Endothelial cell of umbilical vein (primary cell): ENCODE data around the gene DVL1. TPM values are rescaled to one million over a fixed set of nuclear protein-coding genes. Genes with fewer than 3 reads are reported as not detected.

Source experiments
- BruUV-seq: library from RNA; stranded (reverse); fragments of 400-500 nt; replicated peaks from 2 replicates; lab custom pipeline; 2021; lab: Mats Ljungman, UMichigan
- CTCF ChIA-PET: fragments of 300-600, 350-600 bp; sonication (Branson Sonifier 250); formaldehyde crosslinking; loops from one replicate; lab custom pipeline; 2021; ENCODE audit warnings: antibody characterized with exemption, inconsistent platforms; lab: Charles Lee
- POLR2A ChIA-PET: fragments of 300-600, 350-600 bp; sonication (Branson Sonifier 250); formaldehyde crosslinking; loops from one replicate; lab custom pipeline; 2021; ENCODE audit warnings: antibody characterized with exemption, inconsistent platforms; lab: Charles Lee
- DNase-seq: peaks from one replicate; pipeline ENCODE4 v3.0.0-alpha.2; 2011; ENCODE audit warnings: low read depth, low spot score
- FAIRE-seq: peaks from 2 replicates; lab custom pipeline; 2011; peaks lifted over from hg19 to GRCh38; lab: Jason Lieb, UNC
- H2AFZ ChIP-seq: 2 replicates; pipeline ENCODE4 v1.6.0; 2012; ENCODE audit warnings: low read depth, low read length, control low read depth, inconsistent platforms
- H3K27ac ChIP-seq: 2 replicates; pipeline ENCODE4 v1.5.1; 2011; ENCODE audit warnings: low read depth, mild to moderate bottlenecking, control low read depth, low read length, moderate library complexity; ENCODE audit not compliant: insufficient read depth
- H3K27me3 ChIP-seq, 2 experiments: 2 replicates each; pipeline versions ENCODE4 v1.6.0 to v1.6.1; 2011; ENCODE audit warnings: low read length in 2 of 2, mixed read lengths in 1 of 2; ENCODE audit not compliant: control insufficient read depth in 2 of 2, insufficient read depth in 2 of 2
- H3K36me3 ChIP-seq, 2 experiments: 2 replicates in 1 of 2; 3 replicates in 1 of 2; pipeline ENCODE4 v1.5.1; 2011; ENCODE audit warnings: low read length in 2 of 2, mild to moderate bottlenecking in 1 of 2, moderate library complexity in 1 of 2; ENCODE audit not compliant: control insufficient read depth in 2 of 2, insufficient read depth in 2 of 2; ENCODE audit errors: extremely low read depth in 1 of 2
- H3K4me1 ChIP-seq: 3 replicates; pipeline ENCODE4 v1.5.1; 2011; ENCODE audit warnings: mild to moderate bottlenecking, low read length; ENCODE audit not compliant: control insufficient read depth, insufficient read depth; ENCODE audit errors: extremely low read depth
- H3K4me2 ChIP-seq: 2 replicates; pipeline ENCODE4 v1.6.1; 2011; ENCODE audit warnings: low read length, control low read depth, mixed read lengths; ENCODE audit not compliant: insufficient read depth
- H3K4me3 ChIP-seq, 3 experiments: fragments of 200-600 bp in 1 of 3; sonication (generic), shearing (Covaris generic) in 1 of 3; replicated peaks in 1 of 3; 2 replicates each; pipeline ENCODE4 v1.5.1; 2011 to 2016; ENCODE audit warnings: control low read depth in 3 of 3, low read length in 3 of 3, mild to moderate bottlenecking in 2 of 3, inconsistent platforms in 1 of 3, low read depth in 1 of 3, moderate library complexity in 1 of 3; ENCODE audit not compliant: insufficient read depth in 1 of 3
- H3K79me2 ChIP-seq: 2 replicates; pipeline ENCODE4 v1.6.0; 2012; ENCODE audit warnings: low read length, inconsistent platforms; ENCODE audit not compliant: control insufficient read depth, insufficient read depth
- H3K9ac ChIP-seq: replicated peaks from 2 replicates; pipeline ENCODE3; 2011; ENCODE audit warnings: low read length, control low read depth; ENCODE audit not compliant: insufficient read depth; ENCODE audit errors: extremely low read depth
- H3K9me1 ChIP-seq: replicated peaks from 3 replicates; pipeline ENCODE4 v1.6.0; 2011; ENCODE audit warnings: mild to moderate bottlenecking, low read length; ENCODE audit not compliant: control insufficient read depth, insufficient read depth; ENCODE audit errors: extremely low read depth
- H3K9me3 ChIP-seq: replicated peaks from 2 replicates; pipeline ENCODE4 v1.5.1; 2012; ENCODE audit warnings: low read length, inconsistent platforms; ENCODE audit not compliant: control insufficient read depth, insufficient read depth
- H4K20me1 ChIP-seq: replicated peaks from 2 replicates; pipeline ENCODE3; 2011; ENCODE audit warnings: mild to moderate bottlenecking, low read length; ENCODE audit not compliant: control insufficient read depth, insufficient read depth; ENCODE audit errors: extremely low read depth
- EZH2 ChIP-seq: IDR thresholded peaks from 2 replicates; pipeline ENCODE4 v1.6.1; 2012; ENCODE audit warnings: borderline replicate concordance, low read depth, mild to moderate bottlenecking, moderate library complexity, low read length, inconsistent platforms; ENCODE audit not compliant: severe bottlenecking
- FOS ChIP-seq: IDR thresholded peaks from 2 replicates; pipeline ENCODE4 v1.6.1; 2011; ENCODE audit warnings: mild to moderate bottlenecking, low read length, moderate library complexity, borderline replicate concordance; ENCODE audit not compliant: insufficient read depth
- GATA2 ChIP-seq: IDR thresholded peaks from 2 replicates; pipeline ENCODE4 v1.7.0; 2011; ENCODE audit warnings: low read depth, mild to moderate bottlenecking, moderate library complexity, mixed read lengths, low read length; ENCODE audit not compliant: insufficient read length, insufficient read depth
- JUN ChIP-seq: IDR thresholded peaks from 2 replicates; pipeline ENCODE4 v1.6.1; 2011; ENCODE audit warnings: borderline replicate concordance, low read depth; ENCODE audit not compliant: insufficient read length, insufficient read depth
- MYC ChIP-seq: IDR thresholded peaks from one replicate; pipeline ENCODE4 v1.6.1; 2011; ENCODE audit warnings: mild to moderate bottlenecking, low read depth, low read length
- POLR2A ChIP-seq: IDR thresholded peaks from 2 replicates; pipeline ENCODE4 v1.6.1; 2012; ENCODE audit warnings: low read depth, mild to moderate bottlenecking, control low read depth, low read length
- POLR2AphosphoS5 ChIP-seq: IDR thresholded peaks from 2 replicates; pipeline ENCODE4 v1.6.1; 2012; ENCODE audit warnings: low read depth, mild to moderate bottlenecking, control low read depth, low read length, moderate library complexity; ENCODE audit not compliant: insufficient read depth
- dilution Hi-C: fragments of 300-500 bp; cut with MboI; formaldehyde crosslinking; loops from one replicate; pipeline ENCODE4 v1.15.0; 2019; ENCODE audit warnings: low sequenced_read_pairs; ENCODE audit not compliant: extremely low pct_ligation_motif_present
- intact Hi-C: fragments of 100-400 bp; cut with micrococcal nuclease; formaldehyde crosslinking; loops from one replicate; pipeline ENCODE4 v1.10.0; 2022
- polyA plus RNA-seq, 4 experiments: library from polyadenylated mRNA; depleted of rRNA in 3 of 4; stranded (reverse) in 3 of 4; unstranded in 1 of 4; fragments of >200 nt; gene quantifications; 2 replicates each; pipeline versions ENCODE4 v1.2.1 to v1.2.3, GENCODE V29; 2011 to 2012; ENCODE audit warnings: missing spikeins in 1 of 4
- total RNA-seq: library from RNA; stranded (reverse); gene quantifications from 2 replicates; pipeline ENCODE4 v1.2.3, GENCODE V29; 2021
- TF ChIP-seq, protein P1 (sequence below): IDR thresholded peaks from 2 replicates; pipeline ENCODE4 v1.6.1; 2011; ENCODE audit not compliant: insufficient read depth, insufficient read length
- TF ChIP-seq, protein P2 (sequence below), 2 donors: IDR thresholded peaks; 1 replicate in 1 of 2; 2 replicates in 1 of 2; pipeline ENCODE4 v1.5.1; 2011; ENCODE audit warnings: low read length in 2 of 2, mild to moderate bottlenecking in 2 of 2, moderate library complexity in 2 of 2, control low read depth in 1 of 2, inconsistent platforms in 1 of 2, low read depth in 1 of 2; ENCODE audit not compliant: insufficient read depth in 1 of 2; ENCODE audit errors: extremely low read depth in 1 of 2

DVL1 gene
- total and polyA plus RNA-seq, 2 donors (not counting 3 experiments of a cell fraction or from before 2014, with no cell fraction given) = 26.8 to 36.5 TPM

DNA sequence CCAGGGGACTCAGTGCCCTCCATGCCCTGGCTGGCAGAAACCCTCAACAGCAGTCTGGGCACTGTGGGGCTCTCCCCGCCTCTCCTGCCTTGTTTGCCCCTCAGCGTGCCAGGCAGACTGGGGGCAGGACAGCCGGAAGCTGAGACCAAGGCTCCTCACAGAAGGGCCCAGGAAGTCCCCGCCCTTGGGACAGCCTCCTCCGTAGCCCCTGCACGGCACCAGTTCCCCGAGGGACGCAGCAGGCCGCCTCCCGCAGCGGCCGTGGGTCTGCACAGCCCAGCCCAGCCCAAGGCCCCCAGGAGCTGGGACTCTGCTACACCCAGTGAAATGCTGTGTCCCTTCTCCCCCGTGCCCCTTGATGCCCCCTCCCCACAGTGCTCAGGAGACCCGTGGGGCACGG, 21.0 kb downstream of the DVL1 start:
- no TSS peak for BruUV-seq
- Histone ChIP-seq H3K4me2 (no peak overlapping the region), H3K79me2 (peaks cover 20% of the 10 kb centered on the region), H3K4me1 (peaks cover 13% of the 10 kb centered on the region), H3K27ac (no peak overlapping the region), H2AFZ (no peak overlapping the region), H3K4me3 (no peak overlapping the region), H3K9me3 (no peaks in the 10 kb centered on the region), H3K9me1 (no peaks in the 10 kb centered on the region), H3K27me3 (no peaks in the 10 kb centered on the region), H4K20me1 (no peaks in the 10 kb centered on the region), H3K9ac (no peak overlapping the region), H3K36me3 (peaks cover 0 to 15% of the 10 kb centered on the region in 2 experiments)
- dilution Hi-C loops = no loop called here
- DNase-seq = no peak
- POLR2A ChIA-PET = no interaction called here
- TF ChIP-seq EZH2 (no peak), FOS (no peak), POLR2AphosphoS5 (no peak), POLR2A (no peak), GATA2 (no peak), MYC (no peak), JUN (no peak)
- TF ChIP-seq, protein P1, sequence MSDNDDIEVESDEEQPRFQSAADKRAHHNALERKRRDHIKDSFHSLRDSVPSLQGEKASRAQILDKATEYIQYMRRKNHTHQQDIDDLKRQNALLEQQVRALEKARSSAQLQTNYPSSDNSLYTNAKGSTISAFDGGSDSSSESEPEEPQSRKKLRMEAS = no peak
- TF ChIP-seq, protein P2, sequence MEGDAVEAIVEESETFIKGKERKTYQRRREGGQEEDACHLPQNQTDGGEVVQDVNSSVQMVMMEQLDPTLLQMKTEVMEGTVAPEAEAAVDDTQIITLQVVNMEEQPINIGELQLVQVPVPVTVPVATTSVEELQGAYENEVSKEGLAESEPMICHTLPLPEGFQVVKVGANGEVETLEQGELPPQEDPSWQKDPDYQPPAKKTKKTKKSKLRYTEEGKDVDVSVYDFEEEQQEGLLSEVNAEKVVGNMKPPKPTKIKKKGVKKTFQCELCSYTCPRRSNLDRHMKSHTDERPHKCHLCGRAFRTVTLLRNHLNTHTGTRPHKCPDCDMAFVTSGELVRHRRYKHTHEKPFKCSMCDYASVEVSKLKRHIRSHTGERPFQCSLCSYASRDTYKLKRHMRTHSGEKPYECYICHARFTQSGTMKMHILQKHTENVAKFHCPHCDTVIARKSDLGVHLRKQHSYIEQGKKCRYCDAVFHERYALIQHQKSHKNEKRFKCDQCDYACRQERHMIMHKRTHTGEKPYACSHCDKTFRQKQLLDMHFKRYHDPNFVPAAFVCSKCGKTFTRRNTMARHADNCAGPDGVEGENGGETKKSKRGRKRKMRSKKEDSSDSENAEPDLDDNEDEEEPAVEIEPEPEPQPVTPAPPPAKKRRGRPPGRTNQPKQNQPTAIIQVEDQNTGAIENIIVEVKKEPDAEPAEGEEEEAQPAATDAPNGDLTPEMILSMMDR (IDR thresholded peaks at IDR 0.05; ENCODE audit: extremely low read depth in 1 of 2, insufficient read depth in 1 of 2, low read depth in 1 of 2, low read length in 2 of 2) = no peak
- CTCF ChIA-PET = no interaction called here
- intact Hi-C loops = no loop called here
- FAIRE-seq = no peak
